GM19324 (cell line): ENCODE results near the gene DNMT3L.

ENCODE experiments used
- ATAC-seq: cut with Tn5 transposase; IDR thresholded peaks from one replicate; pipeline ENCODE4 v1.9.1; 2021; ENCODE audit warnings: mild to moderate bottlenecking, moderate library complexity; ENCODE audit not compliant: unreplicated experiment, low FRiP score

The DNMT3L gene

DNA sequence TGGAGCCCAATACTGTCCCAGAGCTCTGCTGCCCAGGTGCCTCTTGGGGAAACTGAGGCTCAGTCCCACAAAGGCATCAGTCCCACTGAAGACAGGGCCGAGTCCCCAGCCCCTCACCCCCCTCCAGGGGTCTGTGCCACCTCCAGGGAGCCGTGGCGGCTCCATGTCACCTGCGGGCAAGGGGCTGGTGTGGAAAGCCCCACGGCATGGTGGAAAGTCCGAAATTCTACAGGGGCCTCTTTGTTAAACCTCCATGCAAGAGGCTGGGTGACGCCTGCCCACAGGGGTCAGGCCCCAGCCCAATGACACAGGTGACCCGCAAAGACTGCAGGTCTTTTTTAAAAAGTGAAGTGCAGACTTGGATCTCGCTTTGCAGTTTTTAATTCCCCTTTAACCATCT lies 20.7 kb upstream of the DNMT3L start:
- ATAC-seq: no peak

DNA sequence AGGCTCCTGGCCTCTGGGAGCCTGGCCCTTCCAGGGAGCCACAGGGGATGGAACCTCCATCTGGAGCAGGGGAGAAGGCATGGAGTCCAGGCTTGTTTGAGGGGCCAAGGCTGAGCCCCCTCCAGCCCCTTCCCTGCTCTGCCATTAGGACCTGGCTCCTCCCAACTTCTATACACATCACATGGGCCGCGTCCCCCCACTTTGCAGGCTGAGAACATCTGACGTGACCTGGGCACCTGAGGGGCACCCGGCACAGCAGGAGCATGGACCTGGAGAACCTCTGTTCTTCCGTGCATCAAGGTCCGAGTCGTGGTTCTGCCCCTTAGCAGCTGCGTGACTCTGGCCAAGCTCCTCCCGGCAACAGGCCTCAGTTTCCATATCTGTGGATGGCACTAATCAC lies 20.1 kb upstream of the DNMT3L start:
- no peak for ATAC-seq

DNA sequence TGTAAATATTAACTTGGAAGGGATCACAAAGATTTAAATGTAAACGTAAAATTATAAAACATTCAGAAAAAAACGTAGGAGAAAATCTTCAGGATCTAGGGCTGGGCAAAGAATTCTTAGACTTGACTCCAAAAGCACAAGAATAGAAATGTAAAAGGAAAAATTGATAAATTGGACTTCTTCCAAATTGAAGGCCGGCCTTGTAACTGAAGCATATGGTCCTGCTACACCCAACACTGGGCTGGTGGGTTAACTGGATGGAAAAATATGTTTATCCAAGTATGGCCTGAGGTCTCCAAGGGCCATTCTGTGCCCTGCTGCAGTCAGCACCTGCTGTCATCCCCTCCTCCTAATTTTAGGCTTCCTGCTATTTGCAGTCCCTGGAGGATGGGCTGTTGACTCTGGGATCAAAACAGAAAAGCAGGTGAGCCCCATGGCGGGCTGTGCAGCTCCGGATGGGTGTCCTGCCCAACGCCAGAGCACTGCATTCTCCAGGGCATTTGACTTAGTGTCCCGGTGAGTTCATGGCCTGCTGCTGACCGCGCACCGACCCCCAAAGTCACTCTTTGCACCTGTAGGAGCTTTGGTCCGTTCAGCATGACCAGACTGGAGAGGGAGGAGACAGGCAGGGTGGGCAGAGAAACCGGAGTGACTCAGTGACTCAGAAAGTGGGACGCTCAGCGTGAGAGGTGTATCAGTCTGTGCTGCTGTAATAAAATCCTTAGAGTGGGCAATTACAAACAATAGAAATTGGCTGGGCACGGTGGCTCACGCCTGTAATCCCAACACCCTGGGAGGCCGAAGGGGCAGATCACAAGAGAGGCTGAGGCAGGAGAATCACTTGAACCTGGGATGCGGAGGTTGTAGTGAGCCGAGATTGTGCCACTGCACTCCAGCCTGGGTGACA lies 17.9 kb upstream of the DNMT3L start:
- no peak for ATAC-seq

DNA sequence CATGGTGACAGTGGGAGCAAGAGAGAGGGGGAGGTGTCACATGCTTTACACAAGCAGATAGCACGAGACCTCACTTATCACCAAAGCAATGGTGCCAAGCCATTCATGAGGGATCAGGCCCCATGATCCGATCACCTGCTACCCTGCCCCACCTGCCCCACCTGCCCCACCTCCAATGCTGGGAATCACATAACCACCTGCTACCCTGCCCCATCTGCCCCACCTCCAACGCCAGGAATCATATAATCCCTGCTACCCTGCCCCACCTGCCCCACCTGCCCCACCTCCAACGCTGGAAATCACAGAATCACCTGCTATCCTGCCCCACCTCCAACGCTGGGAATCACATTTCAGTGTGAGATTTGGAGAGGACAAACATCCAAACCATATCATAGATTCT lies 13.3 kb upstream of the DNMT3L start:
- no peak for ATAC-seq

DNA sequence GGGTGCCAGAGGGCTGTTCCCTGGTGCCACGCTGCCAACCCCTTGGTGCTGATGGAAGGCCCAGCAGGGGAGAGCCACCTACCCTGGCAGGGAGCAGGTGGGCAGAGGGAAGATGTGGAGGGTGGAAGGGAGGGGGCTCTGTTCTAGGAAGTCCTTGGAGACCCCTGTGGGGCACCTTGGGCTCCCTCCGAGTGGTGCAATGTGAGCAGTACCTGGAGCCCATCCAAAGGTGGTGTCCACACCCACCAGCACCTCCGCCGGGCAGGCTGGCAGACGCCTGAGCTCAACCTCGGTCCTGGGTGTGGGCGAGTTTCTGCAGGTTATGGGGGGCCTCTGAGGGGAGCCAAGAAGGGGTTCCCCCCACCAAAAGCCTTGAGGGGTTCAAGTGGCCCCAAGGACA lies 11.3 kb upstream of the DNMT3L start:
- ATAC-seq: no peak

DNA sequence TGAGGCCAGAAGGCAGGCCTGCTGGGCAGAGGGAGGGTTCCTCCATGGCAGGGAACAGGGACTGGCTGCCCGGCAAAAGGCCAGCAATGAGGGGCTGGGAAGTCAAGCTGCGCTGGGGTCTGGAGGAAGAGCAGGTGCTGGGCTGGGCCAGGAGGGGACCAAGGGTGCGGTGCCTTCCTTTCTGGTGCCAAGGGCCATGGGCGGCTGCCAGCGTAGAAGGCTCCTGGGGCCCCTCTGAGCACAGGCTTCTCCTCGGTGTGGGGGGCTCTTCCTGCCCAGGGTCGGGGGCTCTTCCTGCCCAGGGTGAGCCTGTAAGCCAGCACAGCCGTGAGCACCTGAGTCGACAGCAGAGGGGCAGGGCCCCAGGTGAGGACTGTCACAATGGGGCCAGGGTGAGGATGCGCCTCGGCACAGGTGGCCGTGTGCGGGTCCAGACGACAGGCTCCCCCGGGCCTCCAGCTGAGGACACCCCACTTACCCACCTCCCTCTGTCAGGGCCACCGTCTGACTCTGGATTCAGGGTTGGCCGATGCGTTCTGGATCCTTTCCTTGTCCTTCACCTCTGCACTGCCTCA lies 10.7 kb upstream of the DNMT3L start:
- ATAC-seq: no peak

DNA sequence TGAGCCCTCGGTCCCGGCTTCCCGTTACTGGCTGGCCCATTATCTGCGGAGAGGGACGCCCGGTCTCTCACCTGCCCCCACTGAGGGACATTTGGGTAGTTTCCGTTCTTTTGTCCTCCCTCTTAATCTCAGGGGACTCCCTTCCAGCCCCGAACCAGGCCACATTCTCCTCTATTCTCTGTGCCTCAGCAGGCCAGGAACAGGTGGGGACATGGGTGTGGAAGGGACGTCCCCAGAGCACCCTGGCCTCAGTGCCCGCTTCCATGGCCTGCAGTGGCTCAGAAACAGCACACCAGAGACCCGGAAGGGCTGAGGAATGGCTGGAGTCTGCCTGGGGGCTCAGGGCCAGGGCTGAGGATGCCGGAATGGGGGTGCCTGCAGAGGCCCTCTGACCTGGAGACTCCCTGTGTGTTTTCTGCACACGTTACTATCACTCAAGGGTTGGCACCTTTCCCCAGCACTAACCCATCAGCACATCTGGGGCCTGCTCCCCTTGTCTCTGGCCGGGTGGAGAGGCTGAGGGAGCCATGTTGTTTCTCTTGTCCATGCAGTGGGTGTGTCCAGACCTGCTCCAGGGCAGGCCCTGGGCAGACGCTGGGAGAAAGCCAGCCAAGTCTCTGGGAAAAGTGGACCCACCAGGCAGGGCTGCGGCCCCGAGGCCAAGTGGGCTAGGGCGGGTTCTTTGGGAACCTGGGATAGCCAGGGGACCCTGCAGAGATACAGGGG lies 10.0 kb upstream of the DNMT3L start:
- ATAC-seq: no peak

DNA sequence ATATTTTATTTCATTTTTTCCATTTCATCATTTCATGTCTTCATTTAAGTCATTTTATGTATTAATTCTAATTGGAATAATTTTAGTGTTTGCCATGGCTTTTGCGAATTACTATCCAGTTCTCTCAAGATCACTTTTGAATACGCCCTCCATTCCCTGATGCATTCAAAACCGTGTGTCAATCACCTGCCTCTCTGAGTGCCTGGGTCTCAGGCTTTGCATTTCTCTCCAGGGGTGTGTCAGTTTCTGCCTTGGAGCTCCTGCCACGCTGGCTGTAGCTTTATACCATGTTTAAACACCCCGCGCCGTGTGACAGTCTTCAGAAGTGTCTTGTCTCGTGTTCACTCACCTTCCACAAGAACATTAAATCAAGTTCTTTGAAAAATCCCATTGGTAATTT lies 7.4 kb upstream of the DNMT3L start:
- ATAC-seq: no peak

DNA sequence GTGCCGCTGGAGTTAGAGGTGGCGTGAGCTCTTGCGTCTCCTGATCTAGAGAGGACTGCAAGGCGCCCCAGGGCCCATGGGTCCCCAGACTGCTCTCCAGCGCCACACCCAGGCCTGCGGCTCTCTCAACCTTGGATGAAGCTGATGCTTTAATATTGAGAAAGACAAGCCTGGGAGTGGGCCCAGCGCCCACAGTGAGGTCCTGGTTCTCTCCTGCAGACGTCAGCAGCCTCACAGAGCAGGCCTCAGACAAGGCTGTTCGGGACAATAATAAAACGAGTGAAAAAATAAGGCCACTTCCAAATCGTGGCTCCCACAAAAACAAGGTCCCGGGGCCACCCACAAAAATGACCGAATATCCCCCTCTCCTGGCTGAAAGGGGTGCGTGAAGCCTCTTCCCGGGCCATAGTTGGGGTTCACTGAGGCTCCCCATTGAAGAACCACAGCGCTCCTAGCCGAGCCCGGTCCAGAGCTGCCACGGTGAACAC lies 6.0 kb upstream of the DNMT3L start:
- no peak for ATAC-seq

DNA sequence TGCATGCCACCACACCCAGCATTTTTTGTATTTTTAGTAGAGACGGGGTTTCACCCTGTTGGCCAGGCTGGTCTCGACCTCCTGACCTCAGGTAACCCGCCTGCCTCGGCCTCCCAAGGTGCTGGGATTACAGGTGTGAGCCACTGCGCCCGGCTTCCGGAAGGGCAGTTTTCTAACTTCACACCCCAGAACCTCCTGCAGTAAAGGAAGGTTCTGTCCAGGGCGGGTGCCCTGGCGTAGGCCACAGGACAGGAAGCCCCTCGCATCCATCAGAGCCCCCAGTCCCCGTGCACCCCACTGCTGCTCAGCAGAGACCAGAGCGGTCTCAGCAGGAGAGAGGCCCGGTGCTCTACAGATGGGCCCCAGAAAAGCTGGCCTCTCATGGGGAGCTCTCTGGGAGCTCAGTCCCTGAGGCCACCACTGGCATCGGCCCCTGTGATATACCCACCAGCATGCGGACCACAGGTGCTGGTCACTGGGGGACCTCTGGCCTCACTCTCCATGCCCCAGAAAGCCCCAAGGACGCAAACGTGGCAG lies 4.1 kb upstream of the DNMT3L start:
- ATAC-seq: no peak

DNA sequence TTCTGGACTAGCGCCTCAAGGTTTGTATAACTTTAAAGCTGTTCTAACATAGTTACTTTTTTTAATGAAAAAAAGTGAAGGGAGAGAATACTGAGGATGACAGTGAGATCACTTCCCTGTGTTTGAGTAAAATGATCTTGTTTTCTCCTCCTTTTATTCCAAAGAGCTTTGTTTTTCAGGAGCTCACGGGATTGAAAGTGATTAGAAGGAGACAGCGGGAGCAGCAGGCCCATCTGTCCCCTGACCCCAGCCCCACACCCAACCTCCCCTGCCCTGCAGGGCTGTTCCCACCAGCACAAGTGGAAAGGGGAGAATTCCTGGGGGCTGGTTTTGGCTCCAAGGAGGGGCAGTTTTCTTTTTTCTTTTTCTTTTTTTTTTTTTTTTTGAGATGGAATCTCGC lies 2.1 kb upstream of the DNMT3L start:
- no peak for ATAC-seq

DNA sequence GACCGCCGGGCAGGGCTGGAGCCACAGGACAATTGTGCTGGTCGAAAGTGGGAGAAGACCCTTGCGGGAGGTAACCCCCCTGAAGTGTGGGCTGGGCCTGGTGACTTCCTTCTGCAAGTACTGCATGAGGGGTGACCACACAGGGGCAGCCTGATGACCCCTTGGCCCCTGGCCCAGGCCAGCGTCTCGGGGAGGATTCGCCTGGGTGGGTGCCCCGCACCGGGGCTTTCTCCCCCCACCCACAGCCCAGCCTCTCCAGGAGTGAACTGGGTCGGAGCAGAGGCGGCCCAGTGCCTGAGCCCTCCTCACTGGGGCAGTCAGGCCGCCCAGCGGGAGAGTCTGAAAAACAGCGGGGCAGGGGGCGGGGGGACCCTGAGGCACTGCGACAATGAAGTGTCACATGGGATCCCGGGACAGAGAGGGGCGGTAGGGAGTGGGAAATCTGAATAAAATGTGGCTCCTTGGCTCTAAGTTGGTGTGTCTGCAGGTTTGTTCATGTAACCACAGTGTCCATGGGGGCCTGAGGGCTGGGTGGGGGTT lies 1.6 kb upstream of the DNMT3L start:
- ATAC-seq: no peak

DNA sequence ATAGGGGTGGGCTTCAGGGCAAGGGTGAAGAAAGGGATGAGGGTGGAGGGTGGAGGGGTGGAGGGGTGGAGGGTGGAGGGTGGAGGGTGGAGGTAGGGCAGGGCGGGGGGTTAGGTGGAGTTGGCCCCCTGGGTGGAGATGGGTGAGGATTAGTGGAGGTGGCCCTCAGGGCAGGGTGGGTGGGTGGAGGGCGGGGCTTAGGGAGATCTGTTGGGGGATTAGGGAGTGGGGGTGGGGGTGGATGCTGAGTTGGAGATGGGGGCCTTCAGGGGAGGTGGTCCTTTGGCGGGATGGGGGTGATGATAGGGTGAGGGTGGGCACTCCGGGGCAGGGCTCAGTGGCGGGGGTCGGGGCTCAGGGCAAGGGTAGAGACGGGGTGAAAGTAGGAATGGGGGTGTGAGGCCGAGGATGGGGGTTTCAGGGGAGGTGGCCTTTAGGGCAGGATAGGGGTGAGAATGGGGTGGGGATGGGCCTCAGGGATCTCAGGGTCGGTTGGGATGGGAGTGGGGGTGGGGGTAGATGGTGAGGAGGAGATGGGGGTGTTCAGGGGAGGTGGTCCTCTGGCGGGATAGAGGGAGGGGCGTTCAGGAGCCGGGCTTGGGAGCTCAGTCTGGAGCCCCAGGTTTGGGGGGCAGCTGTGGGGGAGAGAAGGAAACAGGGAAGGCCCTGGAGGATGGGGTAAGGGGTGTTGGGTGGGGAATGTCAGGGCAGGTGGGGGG lies 800 bp upstream of the DNMT3L start:
- no peak for ATAC-seq

DNA sequence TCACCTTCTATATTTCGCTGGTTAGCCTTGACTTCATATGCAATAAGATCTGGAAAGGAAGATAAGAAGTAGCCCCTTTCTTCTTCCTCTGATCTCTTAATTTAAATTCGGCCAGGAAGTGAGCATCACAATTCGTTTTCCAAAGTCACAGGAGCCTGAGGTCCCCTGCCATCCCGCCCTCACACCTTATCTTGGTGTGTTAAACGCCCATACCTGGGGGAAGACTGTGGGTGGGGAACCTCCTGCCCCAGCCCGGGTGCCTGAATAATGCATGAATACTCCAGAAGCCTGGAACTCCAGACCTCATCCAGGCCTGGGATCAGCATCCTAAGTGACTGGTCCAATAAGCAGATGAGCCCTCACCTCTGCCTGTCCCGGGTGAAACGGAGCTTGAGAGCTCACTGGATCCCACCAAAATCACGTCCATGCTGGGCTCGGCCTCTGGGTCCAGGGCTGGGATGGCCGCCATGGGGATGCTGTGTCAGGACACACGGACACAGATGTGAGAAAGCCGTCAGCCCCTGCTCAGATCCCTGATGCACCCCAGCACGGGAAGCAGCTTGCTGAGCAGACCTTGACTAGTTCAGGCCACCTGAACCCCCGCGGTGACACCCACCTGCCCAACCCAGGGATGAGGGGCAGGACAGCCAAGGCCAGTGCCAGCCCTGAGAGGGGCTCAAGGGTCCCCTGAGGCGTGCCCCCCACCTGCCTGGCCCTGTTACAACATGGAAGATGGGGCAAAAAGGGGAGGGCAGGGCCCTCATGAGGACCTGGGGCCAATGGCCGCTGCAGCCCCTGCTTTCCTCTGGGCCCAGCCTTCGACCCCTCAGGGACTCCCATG lies 686 bp downstream of the DNMT3L start:
- ATAC-seq: no peak

DNA sequence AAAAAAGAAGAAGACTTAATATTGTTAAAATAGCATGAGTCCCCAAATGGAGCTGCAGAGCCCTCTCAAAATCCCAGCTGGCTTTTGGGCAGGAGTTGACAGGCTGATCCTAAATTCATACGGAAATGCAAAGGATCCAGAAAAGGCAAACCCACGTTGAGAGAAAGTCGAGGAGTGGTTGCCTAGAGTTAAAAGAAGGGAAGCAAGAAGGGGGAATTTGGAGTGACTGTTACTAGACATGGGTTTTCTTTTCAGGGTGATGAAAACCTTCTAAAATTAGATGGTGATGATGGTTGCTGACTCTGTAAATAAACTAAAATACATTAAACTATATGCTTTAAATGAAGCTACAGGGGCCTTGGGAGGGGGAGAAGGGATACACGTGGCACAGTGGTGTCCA lies 1.6 kb downstream of the DNMT3L start:
- ATAC-seq: no peak

DNA sequence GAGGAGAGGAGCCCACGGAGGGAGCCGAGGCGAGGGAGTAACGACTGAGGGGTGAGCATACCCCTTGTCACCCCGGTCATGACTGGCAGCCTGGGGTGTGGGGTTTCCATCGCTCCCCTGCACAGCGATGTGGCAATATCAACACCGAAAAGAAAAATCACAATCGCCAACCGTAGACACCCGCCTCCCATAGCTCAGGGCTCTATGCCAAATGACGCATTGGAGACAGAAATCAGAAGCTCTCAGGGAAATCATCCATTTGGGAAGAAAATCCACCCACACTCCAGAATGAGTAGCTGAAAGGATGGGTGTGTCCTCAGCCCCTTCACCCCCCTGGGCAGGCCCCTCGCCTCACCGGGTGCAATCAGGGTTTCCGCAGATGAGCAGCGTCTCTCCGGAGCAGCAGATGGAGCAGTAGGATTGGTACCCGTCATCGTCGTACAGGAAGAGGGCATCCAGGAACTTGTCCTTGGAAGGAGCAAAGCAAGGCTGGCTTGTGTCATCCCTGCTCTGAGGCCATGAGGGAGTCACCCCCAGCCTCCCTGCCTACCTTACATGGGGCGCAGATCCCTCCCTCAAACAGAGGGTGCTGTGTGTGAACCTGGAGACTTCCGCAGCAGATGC lies 2.5 kb downstream of the DNMT3L start:
- ATAC-seq: no peak

DNA sequence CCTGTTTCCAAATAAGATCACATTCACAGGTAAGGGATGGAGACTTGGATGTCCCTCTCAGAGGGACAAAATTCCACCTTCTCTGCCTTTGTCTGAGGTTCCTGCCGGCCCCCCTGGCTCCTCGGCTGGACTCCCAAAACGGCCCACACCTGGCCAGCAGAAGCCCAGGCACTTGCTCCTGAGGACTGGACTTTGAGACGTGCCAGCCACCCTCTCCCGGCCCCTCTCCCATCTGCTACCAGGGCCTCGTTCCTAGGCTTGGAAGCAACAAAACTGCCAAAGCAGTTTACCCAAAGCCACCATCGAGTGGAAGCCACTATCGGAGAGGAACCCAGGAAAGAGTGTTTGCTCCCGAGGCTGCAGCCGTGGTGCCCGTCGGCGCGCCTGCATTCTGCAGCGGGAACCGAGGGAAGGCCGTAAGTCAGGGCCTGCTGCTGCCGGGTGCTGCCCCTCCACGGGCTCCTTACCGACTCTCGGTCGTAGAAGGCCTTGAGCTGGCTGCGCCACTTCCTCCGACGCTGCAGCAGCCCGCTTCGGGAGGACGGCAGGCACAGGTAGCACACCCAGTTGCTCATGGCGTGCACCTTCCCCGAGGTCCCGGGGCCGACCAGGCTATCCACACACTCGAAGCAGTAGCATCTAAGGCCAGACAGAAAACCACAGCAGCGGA lies 3.5 kb downstream of the DNMT3L start:
- ATAC-seq: no peak

DNA sequence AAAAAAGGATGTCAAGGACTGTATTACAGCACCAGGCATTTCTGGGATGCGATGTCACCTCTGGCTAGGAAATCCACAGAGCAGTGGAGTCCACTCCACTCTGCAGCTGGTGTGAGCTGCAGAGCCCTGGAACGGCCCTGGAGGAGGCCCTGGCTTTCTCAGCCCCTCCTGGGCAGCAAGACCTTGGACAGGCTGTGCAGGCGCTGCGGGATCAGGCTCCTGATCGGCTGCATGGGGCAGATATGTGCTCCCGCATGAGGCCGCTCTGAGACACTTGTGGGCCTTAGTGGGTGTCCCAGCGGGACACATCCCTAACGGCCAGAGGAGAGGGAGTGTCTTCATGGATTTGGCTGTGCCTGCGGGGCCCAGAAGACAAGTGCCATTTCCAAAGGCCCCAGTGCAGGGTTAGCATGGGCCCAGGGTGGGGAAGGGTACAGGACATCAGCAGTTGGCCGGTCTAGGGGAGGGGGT lies 6.2 kb downstream of the DNMT3L start:
- no peak for ATAC-seq
